Activated CD4-positive, alpha-beta T cell treated with anti-CD3 and anti-CD28 coated beads for 48 hours (primary cell): Measurements from ENCODE around the gene C6orf52.
"Not testable (repeated sequence)": the region's sequence is repeated elsewhere in the genome, so short reads cannot be mapped to it uniquely, and the experiment has no call there.

Experiments used
- DNase-seq: peaks from one replicate; pipeline ENCODE4 v3.0.0-alpha.2; 2020

The C6orf52 gene

DNA sequence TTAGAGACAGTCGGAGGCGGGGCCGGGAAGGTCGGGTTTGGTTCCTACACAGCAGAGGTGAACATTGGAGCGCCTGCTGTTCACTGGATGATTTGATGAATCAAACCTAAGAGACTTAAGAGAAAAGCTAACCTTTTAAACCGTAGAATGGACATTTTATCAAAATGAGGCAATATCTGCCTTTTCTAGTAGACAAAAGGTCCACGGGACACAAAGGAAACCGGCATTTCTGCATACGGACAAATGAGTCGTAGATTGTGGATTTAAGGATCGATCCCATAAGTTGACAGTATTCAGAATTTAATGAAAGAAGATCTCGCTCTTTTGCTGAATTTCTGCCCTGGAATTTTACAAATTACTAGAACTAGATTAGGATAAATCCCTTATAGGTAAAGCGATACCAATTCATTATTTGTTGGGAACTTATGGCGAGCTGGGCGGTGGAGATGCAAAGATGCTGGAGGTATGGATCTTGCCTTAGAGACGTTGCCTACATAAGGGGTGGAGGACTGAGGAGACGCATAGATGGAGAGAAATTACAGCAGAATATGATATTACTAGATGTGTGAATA, 756 bp upstream of the C6orf52 start:
- DNase-seq: no peak

GRCh38 chr6:10692965-10693538, 1.4 kb downstream of the C6orf52 start:
- no peak for DNase-seq

GRCh38 chr6:10690651-10691445, 3.6 kb downstream of the C6orf52 start:
- DNase-seq: no peak

DNA sequence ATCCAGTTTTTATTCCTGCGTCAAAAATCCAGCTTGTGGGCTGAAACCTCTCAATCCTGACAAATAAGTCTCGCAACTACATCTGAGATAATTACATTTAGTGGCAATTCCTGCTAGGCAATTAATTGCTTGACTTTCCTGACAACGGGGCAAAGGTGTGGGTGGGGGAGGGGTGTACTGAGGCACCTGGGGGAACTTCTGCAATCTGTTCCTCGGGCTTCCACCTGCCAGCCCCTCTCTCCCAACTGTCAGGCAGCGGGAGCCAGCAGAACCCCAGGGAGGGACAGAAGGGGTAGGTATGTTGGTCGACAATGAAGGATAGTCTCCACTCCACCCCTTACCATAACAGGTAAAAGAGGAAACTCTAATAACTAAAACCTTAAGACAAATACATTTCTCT, 6.8 kb downstream of the C6orf52 start:
- DNase-seq: no peak

GRCh38 chr6:10686901-10687300, 7.5 kb downstream of the C6orf52 start:
- DNase-seq: no peak

DNA sequence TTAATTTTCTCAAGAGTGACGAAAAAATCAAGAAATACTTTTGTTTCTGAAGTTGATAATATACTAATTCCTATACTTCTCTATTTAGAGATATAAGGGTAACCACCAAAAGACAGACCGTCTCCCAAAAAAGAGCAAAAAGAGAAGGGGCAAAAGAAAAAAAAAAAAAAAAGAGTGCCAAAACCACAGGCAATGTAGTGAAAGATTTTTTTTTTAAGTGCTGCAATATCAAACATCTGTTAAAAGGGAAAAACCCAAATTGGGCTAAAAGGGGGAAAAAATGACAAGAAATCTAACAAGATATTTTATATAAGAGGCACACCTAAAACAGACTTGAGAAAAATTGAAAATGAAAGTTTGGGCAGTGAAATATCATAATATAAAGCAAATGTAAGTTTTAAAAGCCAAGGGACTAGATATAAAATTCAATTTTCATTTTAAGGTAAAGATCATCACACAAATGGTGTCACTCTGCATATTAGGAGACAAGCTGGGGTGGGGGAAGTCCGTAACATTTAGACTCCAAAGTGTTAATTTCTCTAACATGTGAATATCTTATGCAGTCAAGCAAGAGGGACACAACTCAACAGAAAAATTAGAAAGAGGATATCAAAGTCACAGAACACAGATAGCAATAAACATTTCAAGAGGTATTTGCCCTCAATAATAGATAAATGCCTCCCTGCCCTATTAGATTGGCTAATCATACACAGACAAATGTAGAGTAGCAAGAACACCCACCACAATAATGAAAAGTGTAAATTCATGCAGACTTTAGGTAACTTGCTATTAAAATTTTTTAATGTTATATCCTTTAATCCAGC, 9.1 kb downstream of the C6orf52 start:
- DNase-seq: no peak

GRCh38 chr6:10684618-10685017, 9.8 kb downstream of the C6orf52 start:
- DNase-seq: no peak

- no peak for DNase-seq
These were observed 11.9 kb downstream of the C6orf52 start for GRCh38 chr6:10682355-10682988.

DNA sequence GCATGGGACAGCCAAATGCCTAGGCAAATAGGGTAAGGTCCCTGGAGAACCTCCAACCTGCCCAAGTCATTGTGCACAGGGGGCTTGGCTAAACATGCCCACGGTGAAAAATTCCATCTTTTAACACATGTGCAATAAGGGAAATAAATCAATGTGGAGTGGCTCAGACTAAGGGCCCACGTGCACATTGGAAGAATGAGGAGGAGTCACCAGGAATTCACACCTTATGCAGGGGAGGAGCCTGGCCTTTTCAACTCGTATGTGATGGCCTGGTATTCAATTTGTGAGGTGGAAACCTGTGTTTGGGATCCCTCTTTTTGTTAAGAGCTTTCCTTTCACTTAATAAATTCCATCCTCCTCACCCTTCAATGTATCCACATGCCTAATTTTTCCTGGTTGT, 12.6 kb downstream of the C6orf52 start:
- DNase-seq: no peak

DNA sequence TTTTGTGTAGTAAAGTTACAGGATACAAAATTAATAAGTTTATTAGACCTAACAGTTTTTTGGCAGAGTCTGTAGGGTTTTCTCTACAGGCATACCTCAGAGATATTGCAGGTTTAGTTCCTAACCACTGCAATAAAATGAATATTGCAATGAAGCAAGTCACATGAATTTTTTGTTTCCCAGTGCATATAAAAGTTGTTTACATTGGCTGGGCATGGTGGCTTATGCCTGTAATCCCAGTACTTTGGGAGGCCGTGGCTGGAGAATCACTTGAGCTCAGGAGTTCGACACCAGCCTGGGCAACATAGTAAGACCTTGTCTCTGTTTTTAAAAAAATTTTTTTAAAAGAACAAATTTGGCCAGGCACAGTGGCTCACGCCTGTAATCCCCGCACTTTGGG, 16.0 kb downstream of the C6orf52 start:
- DNase-seq: no peak

DNA sequence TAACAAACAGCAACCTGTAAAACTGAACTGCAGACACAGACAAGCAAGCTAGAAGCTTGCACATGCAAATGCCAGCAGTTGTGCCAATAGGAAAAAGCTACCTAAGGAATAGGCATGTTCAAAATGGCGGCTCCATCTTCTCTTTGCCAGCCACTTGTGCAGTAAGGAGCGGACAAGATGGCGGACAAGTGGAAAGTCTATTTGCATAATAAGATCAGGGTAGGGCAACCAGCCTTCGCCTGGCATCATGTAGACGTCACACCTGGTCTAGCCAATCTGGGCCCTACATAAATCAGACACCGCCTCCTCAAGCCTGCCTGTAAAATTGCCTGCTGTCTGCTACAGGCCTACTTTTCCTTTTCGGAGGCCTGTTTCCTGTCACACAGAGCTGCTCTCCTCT, 18.0 kb downstream of the C6orf52 start:
- DNase-seq: no peak

GRCh38 chr6:10668126-10668917, 26.1 kb downstream of the C6orf52 start:
- no peak for DNase-seq

DNA sequence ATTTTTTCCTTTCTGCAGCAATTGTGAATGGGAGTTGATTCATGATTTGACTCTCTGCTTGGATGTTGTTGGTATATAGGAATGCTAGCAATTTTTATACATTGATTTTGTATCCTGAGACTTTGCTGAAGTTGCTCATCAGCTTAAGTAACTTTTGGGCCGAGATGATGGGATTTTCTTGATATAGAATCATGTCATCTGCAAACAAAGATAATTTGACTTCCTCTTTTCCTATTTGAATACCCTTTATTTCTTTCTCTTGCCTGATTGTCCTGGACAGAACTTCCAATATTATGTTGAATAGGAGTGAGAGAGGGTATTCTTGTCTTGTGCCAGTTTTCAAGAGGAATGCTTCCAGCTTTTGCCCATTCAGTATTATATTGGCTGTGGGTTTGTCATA, 28.8 kb downstream of the C6orf52 start:
- not testable (repeated sequence) for DNase-seq

DNA sequence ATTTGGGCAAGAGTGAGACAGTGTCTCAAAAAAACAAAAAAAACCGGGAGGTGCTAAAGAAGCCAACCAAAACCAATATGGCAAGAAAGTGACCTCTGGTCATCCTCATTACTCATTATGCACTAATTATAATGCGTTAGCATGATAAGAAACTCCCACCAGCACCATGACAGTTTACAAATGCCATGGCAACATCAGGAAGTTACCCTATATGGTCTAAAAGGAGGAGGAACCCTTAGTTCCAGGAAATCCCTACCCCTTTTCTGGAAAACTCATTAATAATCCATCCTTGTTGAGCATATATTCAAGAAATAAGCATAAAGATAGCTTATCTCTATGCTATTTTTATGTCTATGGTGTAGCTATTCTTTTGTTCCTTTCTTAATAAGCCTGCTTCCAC, 31.7 kb downstream of the C6orf52 start:
- DNase-seq: no peak

GRCh38 chr6:10662207-10662606, 32.2 kb downstream of the C6orf52 start:
- no peak for DNase-seq

GRCh38 chr6:10660431-10661191, 33.8 kb downstream of the C6orf52 start:
- not testable (repeated sequence) for DNase-seq

DNA sequence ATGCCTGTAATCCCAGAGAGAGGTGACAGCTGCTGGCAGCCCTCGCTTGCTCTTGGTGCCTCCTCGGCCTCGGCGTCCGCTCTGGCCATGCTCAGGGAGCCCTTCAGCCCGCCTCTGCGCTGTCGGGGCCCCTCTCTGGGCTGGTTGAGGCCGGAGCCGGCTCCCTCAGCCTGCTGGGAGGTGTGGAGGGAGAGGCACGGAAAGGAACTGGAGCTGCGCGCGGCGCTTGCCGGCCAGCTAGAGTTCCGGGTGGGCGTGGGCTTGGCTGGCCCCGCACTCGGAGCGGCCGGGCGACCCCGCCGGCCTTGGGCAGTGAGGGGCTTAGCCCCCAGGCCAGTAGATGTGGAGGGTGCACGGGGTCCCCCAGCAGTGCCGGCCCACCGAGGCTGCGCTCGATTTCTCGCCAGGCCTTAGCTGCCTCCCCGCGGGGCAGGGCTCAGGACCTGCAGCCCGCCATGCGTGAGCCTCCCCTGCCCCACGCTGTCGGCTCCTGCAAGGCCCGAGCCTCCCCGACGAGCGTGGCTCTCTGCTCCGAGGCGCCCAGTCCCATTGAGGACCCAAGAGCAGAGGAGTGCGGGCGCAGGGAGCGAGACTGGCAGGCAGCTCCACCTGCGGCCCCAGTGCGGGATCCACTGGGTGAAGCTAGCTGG, 34.6 kb downstream of the C6orf52 start:
- DNase-seq: no peak

GRCh38 chr6:10658910-10659698, 35.3 kb downstream of the C6orf52 start:
- no peak for DNase-seq

- peak; percentile 20 for DNase-seq
These were observed 38.8 kb downstream of the C6orf52 start for GRCh38 chr6:10655508-10656055.

DNA sequence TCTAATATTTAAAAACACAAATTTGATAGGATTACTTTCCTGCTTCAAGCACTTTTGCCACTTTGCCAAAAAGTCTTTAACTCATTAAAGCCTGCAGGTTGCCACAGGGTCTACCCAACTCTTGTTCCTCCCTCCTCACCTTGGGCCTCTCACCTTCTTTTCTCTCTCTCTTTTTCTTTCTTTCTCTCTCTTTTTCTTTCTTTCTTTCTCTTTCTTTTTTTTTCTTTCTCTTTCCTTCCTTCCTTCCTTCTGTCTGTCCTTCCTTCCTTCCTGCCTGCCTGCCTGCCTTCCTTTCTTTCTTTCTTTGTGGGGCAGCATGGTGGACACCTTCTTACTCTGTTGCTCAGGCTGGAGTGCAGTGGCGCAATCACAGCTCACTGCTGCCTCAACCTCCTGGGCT, 50.2 kb downstream of the C6orf52 start:
- DNase-seq: no peak
